ENCODE results near the gene RBM20. TPM values are rescaled to one million over a fixed set of nuclear protein-coding genes. Genes with fewer than 3 reads are reported as not detected.
"Not testable (repeated sequence)": the region's sequence is repeated elsewhere in the genome, so short reads cannot be mapped to it uniquely, and the experiment has no call there.

Gene RBM20
- total RNA-seq, 1 donor from 2014 or later: 1.5 TPM

- no peaks in the 10 kb centered on the region for H3K36me3 Mint-ChIP-seq (ENCODE audit: insufficient read depth)
- H3K27ac Mint-ChIP-seq: no peak overlapping the region
- H3K4me3 Mint-ChIP-seq (ENCODE audit: low read depth): no peak overlapping the region
- peaks cover 3% of the 10 kb centered on the region for H3K27me3 Mint-ChIP-seq
- H3K9me3 Mint-ChIP-seq (ENCODE audit: low read depth): no peaks in the 10 kb centered on the region
- no peak for DNase-seq (ENCODE audit: low spot score, unreplicated experiment)
- H3K4me1 Mint-ChIP-seq (ENCODE audit: low read depth): no peaks in the 10 kb centered on the region
- TF ChIP-seq CTCF (IDR thresholded peaks at IDR 0.05; ENCODE audit: unreplicated experiment): no peak
Observed at GRCh38 chr10:110701617-110701971, 57.5 kb downstream of the RBM20 start.

- Mint-ChIP-seq H3K27ac (no peak overlapping the region), H3K4me1 (ENCODE audit: low read depth) (no peaks in the 10 kb centered on the region), H3K4me3 (ENCODE audit: low read depth) (no peak overlapping the region), H3K9me3 (ENCODE audit: low read depth) (no peaks in the 10 kb centered on the region), H3K36me3 (ENCODE audit: insufficient read depth) (no peaks in the 10 kb centered on the region), H3K27me3 (peaks cover 3% of the 10 kb centered on the region)
- no peak for TF ChIP-seq CTCF (IDR thresholded peaks at IDR 0.05; ENCODE audit: unreplicated experiment)
- no peak for DNase-seq (ENCODE audit: low spot score, unreplicated experiment)
Observed at GRCh38 chr10:110704070-110704469, 59.9 kb downstream of the RBM20 start.

- no peak for DNase-seq (ENCODE audit: low spot score, unreplicated experiment)
- TF ChIP-seq CTCF (IDR thresholded peaks at IDR 0.05; ENCODE audit: unreplicated experiment): no peak
- H3K4me1 Mint-ChIP-seq (ENCODE audit: low read depth): no peaks in the 10 kb centered on the region
- H3K27me3 Mint-ChIP-seq: peaks cover 3% of the 10 kb centered on the region
- H3K27ac Mint-ChIP-seq: no peak overlapping the region
- H3K36me3 Mint-ChIP-seq (ENCODE audit: insufficient read depth): no peaks in the 10 kb centered on the region
- no peak overlapping the region for H3K4me3 Mint-ChIP-seq (ENCODE audit: low read depth)
- no peaks in the 10 kb centered on the region for H3K9me3 Mint-ChIP-seq (ENCODE audit: low read depth)
Observed at GRCh38 chr10:110704906-110705476, 60.9 kb downstream of the RBM20 start.

GRCh38 chr10:110705596-110705995, 61.5 kb downstream of the RBM20 start:
- not testable (repeated sequence) for H3K4me1 Mint-ChIP-seq (ENCODE audit: low read depth); H3K4me3 Mint-ChIP-seq (ENCODE audit: low read depth); H3K36me3 Mint-ChIP-seq (ENCODE audit: insufficient read depth); H3K9me3 Mint-ChIP-seq (ENCODE audit: low read depth); H3K27ac Mint-ChIP-seq; DNase-seq (ENCODE audit: low spot score, unreplicated experiment); H3K27me3 Mint-ChIP-seq

GRCh38 chr10:110706690-110707098, 62.6 kb downstream of the RBM20 start:
- Mint-ChIP-seq H3K36me3 (ENCODE audit: insufficient read depth) (no peaks in the 10 kb centered on the region), H3K9me3 (ENCODE audit: low read depth) (no peaks in the 10 kb centered on the region), H3K4me3 (ENCODE audit: low read depth) (no peak overlapping the region), H3K27ac (no peak overlapping the region), H3K4me1 (ENCODE audit: low read depth) (no peaks in the 10 kb centered on the region), H3K27me3 (peaks cover 3% of the 10 kb centered on the region)
- TF ChIP-seq CTCF (IDR thresholded peaks at IDR 0.05; ENCODE audit: unreplicated experiment): no peak
- no peak for DNase-seq (ENCODE audit: low spot score, unreplicated experiment)

- Mint-ChIP-seq H3K27ac (no peak overlapping the region), H3K4me1 (ENCODE audit: low read depth) (no peaks in the 10 kb centered on the region), H3K36me3 (ENCODE audit: insufficient read depth) (no peaks in the 10 kb centered on the region), H3K4me3 (ENCODE audit: low read depth) (no peak overlapping the region), H3K27me3 (peaks cover 3% of the 10 kb centered on the region), H3K9me3 (ENCODE audit: low read depth) (no peaks in the 10 kb centered on the region)
- no peak for TF ChIP-seq CTCF (IDR thresholded peaks at IDR 0.05; ENCODE audit: unreplicated experiment)
- DNase-seq (ENCODE audit: low spot score, unreplicated experiment): no peak
Observed at GRCh38 chr10:110708776-110709443, 64.8 kb downstream of the RBM20 start.

All from progenitor cell of endocrine pancreas (in vitro differentiated cells).